HG02938 (cell line): ENCODE results near the gene FLNC.

Experiments used
- ATAC-seq: cut with Tn5 transposase; IDR thresholded peaks from one replicate; pipeline ENCODE4 v1.9.1; 2021; ENCODE audit warnings: mild to moderate bottlenecking, moderate library complexity; ENCODE audit not compliant: unreplicated experiment

The FLNC gene

DNA sequence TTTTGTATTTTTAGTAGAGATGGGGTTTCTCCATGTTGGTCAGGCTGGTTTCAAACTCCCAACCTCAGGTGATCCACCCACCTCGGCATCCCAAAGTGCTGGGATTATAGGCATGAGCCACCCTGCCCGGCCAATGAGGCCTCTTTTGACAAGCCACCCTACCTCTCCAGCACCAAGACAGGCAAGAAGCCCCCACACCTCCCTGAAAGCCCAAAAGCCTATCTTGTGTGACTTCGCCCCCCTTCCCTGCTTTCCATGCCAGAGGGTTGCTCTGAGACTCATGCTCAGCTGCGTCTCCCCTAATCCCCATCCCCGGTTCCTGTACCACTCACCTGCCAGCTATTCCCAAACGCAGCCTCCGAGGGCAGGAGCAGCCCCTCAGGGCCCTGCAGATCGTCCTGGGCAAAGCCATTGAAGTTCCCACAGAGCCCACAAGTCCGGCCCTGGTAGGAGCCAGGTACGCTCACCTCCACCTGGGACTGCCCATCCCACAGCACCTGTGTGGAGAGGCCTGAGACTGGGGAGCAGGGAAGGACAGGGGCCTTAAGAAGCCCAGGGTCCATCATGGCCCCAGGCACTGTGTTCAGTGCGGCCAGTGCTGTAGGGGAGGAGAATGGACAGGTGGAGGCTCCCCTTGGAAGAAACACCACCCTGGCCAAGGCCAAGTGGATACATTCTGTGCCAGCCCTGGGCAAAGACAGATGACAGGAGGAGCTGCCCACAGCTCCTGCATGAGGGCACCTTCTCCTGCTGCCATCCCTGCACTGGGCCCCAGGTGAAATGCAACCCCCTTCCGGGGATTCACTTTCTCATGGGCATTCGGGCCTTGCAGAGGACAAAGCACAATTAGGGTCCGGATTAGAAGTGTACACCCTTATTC, 48.3 kb downstream of the FLNC start:
- ATAC-seq: no peak

DNA sequence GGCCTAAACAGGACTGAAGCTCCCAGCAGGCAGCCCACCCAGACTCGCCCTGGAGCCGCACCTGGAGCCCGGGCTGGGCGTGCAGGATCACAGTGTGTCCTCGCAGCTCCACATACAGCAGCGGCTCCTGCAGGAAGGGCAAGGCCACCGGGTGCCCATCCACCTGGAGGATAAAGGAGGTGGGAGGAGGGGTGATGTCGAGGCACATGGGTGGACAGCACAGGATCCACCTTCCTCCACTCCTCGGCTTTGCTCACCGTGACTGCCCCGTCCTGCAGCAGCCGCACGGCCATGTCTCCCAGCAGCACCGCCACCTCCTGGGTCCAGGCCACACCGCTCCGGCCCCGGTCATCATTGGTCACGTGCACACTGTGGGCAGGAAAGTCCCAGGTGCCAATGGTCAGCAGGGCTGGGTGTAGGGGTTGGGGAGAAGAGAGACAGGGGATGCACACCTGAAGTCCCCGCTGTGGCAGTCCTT, 49.3 kb downstream of the FLNC start:
- no peak for ATAC-seq

DNA sequence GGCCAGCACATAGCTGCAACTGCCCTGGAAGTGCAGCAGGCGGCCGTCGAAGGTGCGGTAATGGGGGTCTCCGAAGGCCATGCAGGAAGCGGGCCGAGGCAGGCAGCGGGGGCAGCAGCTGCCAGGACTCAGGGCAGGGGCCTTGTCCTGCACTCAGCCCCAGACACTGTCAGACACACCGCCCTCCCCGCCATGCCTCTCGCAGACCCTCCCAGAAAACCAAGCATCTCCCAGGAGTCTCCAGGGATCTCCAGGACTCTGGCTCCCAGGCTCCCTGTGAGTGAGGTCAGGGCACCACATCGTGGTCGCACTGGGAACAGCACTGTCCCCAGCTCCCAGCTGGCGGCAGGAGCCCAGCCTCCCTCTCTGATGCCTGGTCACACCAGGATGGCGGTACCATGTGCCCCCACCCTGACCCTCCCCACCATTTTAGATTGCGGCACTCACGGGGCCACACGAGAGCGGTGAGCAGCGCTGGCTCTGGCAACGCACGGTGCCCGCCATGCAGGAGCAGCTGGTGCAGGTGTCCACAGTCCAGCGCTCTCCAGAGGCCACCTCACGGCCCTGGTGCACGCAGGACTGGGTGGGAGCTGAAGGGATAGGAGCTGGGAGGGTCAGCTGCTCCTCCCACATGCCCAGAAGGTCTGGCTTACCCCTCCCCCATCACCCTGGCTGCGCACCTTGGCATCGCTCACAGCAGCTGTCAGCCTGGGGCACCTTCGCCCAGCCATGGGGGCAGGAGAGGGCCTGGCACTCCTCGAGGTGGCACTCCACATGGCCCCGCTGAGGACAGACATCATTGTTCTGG, 49.9 kb downstream of the FLNC start:
- ATAC-seq: no peak

DNA sequence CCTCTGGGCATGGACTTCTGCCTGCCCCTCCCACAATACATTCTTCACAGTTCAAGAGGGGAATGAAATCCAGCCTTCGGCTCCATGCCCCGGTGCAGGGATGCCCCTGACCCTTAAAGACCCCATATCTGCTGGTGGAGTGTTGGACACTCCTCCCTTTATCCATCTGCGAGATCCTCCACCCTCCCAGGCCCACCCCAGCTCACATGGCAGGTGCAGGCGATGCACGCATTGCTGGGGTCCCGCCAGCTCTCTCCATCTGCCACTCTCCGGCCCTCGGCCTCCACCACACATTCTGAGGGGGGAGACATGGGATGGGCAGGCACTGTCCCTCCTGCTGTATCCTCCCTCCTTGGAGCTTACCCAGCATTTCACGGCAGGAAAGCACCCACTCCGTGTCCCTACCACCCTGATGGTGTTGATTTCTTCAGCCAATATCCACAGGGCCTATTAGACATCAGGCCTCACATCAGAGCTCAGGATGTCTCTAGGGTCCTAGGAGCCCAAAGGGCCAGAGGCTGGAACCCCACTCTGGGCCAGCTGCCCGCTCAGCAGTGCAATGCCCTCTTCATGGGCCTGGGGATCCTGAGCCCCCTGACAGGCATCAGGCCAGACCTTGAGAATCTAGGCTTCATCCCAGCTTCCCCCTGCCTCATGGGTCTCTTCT, 50.7 kb downstream of the FLNC start:
- ATAC-seq: no peak

DNA sequence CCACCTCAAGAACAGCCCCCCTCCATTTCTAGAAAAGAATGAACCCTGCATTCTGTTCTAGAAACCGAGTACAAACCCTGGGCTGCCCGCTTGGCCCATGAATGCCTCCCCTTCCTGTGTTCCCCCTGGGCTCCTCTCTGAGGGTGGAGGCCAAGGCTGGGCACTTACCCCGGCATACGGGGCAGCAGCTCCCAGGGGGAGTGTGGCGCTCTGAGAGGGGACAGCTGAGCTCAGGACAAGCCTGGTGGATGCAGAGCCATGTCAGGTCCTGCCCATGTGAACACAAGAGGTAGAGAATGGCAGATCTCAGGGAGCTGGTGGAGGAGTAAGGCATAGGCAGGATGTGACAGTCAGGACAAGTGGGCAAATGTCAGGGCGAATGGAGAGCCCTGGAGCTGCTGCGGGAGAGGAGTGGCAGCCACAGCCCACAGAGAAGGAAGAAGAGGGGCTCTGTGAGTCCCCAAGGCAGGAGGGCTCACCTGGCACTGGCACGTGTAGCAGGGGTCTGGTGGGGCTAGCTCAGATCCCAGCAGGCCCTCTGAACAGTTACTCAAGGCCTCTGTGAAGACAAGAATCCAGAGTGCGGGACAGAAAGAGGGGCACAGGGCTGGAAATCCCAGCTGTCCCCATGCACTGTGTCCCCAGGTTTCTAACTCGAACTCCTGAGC, 51.4 kb downstream of the FLNC start:
- no peak for ATAC-seq

DNA sequence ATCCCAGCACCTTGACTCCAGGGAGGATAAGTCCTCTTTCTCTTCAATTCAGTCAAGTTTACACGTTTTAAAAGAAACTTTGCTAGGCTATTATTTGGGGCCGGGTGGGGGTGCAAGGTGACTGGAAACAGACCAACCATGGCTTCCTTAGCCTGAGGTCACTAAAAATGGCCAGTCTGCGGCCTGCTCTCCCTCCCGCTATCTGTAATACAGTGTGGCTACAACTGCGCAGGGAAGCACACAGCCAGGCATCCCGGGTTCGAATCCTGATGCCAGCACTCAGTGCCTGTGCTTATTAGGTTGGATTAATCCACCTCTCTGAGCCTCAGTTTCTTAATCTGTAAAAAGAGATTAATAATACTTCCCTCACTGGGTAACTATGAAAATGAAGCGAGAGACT, 51.9 kb downstream of the FLNC start:
- no peak for ATAC-seq

DNA sequence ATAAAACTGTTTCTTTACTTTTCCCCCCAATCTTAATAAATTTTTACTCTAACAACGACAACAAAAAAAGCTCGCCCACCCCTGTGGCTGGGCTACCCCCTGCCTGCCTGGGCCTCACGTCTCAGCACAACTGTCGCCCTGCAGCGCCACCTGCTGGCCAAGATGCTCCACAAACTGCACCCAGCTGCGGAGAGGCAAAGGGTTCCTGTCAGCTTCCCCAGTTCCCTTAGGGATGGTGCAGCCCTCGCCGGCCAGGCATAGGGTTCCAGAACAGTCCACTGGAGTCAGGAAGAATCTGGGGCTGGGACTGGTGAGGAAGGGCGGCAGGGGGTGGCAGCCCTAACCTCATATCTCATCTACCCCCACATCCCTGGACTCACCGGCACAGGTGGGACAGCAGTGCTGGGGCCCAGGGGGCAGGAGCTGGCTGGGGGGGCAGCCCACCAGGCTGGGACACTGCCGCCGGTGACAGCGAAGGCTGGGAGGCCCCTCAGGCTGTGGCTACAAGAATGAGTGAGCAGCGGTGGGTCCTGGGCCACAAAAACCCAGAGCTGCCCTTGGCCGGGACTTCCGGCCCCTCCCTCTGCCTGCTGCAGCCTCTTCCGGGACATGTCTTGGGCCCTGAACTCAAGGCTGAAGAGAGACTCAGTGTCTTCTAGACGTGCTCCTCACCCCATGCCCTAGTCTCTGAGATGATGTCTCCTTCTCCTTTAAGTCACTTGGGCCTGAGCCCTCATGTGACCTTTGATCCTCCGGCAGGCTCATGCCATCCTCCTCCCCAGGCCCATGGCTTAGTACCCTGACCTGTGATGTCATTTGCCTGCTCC, 53.6 kb downstream of the FLNC start:
- ATAC-seq: peak; percentile 70

DNA sequence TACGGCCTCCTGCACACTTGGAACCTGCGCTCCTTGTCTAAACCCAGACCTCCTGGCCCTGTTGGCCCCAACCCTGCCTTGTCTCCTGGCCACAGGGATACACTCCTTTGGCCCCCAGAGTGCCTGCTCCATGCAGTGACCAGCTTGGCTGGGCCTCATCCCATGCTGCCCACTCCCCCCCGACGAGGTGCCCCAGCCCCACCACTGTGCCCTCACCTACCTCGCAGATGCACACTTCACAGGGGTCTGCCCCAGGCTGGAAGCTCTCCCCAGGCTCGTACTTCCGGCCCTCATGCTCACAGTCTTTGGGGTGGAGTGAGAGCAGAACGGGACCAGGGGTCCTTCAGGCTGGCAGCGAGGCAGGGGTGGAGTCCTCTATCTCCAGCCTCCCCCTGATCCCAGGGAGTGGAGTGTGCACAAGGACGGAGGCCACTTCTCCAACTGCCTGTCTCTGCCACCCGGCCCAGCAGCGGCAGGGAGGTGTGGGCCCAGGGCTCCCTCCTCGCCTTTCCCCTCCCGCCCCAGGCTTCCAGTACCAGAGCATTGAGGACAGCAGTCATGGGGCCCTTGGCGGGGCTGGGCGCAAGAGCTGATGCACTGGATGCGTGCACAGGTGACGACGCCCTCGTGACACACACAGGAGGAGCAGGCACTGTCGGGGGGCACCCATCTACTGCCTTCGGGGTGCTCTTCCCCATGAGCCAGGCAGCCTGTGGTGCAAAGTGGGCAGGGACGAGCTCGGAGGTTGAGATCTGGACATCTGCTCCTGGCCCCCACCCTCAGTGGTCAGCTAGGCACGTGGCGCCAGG, 54.6 kb downstream of the FLNC start:
- no peak for ATAC-seq

DNA sequence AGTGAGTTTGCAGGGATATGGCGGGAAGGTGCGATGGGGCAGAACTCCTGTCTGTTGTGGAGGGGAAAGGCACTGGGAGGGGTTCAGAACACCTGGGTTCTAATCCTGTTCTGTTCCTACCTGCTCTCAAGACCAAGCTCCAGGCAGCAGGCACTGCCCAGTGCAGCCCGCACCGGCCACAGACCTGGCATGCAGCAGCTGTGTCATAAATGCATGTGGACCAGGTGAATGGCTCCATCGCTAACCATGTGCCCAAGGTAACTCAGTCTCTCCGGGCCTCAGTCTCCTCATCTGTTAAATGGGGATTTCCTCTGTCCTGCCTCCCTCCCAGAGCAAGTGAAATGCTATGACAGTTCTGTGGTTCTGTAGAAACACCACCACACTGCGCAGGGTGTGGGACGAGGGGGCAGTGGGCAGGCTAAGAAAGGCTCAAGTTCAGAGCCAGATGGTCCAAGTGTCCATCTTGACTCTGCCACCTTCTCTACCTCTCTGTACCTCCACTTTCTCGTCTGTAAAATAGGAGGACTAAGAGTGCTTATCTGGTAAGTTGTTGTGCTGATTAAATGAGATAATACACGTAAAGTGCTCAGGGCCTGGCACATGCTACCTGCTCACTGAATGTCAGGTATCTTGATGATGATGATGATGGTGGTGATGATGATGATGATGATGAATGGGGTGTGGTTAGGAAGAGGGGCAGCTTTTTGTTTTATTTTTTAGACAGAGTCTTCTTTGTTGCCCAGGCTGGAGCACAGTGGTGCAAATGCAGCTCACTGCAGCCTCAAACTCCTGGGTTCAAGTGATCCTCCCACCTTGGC, 55.4 kb downstream of the FLNC start:
- ATAC-seq: no peak

DNA sequence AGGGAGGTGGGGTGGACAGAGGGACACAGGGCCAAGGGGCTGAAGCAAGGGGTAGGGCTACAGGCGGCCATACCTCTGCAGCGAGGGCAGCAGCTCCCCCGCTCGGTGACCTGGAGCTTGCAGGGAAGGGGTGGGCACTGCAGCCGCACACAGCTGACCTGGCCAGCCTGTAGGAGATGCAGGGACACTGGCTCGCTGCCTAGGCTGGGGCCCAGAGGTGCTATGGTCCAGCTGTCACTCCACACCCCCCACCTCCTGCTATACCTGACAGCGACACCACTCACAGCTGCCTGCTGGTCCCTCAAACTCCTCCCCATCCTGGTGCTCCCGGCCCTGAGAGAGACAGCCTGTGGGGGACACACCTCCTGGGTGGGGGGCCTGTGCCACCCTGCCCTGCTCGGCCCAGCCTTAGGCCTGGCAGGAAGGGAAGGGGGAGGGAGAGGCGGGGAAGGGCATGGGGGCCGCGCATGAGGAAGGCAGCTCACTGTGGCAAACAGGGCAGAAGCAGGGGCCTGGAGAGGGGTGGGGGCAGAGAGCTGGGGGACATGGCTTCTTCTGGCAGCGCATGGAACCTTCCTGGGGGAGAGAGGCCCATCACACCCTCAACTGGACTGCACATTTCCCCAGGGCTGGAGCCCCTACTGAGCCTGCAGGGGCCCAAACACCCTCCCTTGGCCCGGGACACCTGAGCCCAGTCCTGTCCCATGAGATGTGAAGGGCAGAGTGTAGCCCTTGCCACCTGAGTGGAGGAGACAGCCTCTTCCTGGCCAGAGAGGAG, 56.4 kb downstream of the FLNC start:
- no peak for ATAC-seq

DNA sequence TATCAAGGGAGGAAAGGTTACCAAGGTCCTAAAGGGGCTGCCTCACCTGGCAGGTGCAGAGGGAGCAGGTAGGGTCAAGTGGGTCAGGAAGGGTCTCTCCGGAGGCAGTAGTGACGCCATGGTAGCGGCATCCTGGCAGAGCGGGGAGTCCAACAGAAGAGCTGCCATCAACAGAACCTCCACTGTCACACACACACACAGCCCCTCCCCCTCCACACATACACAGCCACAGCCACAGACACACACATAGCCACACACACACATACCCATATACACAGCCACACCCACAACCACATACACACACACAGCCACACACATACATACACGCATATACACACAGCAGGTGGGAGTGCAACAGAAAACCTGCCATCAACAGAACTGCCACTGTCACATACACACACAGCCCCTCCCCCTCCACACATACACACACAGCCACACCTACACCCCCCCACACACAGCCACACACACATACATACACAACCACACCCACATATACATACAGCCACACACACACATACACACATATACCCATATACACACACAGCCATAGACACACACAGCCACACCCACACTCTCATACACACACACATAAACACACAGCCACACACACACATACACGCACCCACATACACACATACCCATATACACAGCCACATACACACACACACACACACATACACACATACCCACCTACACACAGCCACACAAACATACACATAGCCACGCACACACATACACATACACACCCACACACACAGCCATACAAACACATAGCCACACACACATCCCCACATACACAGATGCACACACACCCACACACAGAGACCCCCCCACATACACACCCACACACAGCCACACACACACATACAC, 57.2 kb downstream of the FLNC start:
- ATAC-seq: no peak

DNA sequence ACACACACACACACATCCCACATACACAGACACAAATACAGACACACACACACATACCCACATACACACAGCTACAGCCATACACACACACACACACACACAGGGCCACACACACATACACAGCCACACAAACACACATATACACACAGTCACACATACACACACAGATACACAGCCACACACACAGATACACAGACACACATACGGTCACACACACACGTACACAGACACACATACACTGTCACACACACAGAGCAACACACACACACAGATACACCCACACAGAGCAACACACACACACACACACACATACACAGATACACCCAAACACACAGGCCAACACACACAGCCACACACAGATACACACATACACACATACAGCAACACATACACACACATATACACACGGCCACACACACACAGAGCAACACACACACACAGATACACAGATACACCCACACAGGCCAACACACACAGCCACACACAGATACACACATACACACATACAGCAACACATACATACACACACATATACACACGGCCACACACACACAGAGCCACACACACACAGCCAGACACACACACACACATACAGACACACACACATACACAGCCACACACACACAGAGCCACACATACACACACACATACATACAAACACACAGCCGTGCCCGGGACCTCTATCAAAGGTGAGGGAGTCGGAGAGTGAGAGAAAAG, 58.0 kb downstream of the FLNC start:
- no peak for ATAC-seq

DNA sequence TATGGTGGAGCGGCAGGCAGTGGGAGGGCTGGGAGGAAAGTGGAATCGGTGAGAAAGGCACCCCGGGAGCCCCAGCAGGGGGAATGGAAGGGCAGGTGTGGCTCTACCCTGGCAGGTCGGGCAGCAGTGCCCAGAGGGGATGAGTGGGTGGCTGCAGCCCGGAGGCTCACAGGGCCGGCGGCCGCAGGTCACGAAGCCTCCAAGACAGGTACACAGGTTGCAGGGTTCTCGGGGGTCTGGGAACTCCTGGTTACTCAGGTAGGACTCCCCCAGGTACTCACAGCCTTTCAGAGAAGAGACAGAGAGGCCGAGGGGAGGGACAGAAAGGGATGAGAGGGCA, 58.5 kb downstream of the FLNC start:
- no peak for ATAC-seq

DNA sequence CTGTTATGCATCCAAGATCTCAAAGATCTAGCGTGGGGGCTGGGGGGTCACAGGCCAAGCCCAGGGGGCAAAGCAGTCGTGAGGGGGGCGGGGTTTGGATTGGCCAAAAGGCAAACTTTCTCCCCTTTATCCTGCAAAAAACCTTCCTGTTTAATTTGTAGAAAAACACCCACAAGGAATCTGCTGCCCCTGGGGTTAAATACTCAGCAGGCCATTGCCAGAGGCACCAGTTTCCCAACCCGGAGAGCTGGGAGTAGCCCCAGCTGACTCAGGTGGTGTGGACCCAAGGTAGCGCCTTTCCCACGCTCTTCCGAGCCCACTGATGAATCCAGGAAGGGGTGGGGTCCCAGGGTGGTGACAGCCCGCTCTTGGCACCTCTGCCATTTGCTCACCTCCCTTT, 58.9 kb downstream of the FLNC start:
- ATAC-seq: no peak

DNA sequence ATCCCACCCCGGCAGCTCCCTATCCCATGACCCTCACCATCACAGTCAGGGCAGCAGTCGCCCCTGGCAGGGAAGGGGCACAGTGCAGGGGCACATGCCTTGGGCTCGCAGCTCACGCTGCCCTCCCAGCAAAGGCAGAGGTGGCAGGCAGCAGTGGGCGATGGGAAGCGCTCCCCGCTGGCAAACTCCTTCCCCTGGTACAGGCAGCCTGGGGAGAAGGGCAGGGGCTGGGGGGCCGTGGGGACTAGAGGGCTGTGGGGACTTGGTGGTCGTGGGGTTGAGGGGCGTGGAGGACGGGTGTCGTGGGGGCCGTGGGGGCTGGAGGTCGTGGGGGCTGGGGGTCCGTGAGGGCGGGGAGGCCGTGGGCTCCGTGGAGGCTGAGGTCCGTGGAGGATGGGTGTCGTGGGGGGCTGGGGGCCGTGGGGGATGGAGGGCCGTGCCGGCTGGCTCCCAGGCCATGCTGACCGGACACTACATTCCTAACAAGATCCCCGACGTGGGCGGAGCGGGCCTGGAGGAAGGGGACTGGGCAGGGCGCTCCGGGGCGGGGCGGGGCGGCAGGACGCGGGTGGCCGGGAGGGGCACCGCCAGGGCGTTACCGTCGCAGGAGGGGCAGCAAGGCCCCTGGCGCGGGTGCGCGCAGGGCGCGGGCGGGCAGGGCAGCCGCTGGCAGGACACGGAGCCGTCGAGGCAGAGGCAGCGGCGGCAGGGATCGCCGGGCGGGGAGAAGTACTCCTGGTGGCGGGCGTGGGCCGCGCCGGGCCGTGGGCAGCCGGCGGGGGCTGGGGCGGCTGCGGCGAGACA, 60.3 kb downstream of the FLNC start:
- ATAC-seq: no peak
